HG03095 (cell line): ENCODE data around the gene SLC22A14.
"Not testable (repeated sequence)": the region's sequence is repeated elsewhere in the genome, so short reads cannot be mapped to it uniquely, and the experiment has no call there.

Experiments
- ATAC-seq: cut with Tn5 transposase; IDR thresholded peaks from one replicate; pipeline ENCODE4 v1.9.1; 2021; ENCODE audit warnings: moderate library complexity; ENCODE audit not compliant: unreplicated experiment

Gene SLC22A14, protein sequence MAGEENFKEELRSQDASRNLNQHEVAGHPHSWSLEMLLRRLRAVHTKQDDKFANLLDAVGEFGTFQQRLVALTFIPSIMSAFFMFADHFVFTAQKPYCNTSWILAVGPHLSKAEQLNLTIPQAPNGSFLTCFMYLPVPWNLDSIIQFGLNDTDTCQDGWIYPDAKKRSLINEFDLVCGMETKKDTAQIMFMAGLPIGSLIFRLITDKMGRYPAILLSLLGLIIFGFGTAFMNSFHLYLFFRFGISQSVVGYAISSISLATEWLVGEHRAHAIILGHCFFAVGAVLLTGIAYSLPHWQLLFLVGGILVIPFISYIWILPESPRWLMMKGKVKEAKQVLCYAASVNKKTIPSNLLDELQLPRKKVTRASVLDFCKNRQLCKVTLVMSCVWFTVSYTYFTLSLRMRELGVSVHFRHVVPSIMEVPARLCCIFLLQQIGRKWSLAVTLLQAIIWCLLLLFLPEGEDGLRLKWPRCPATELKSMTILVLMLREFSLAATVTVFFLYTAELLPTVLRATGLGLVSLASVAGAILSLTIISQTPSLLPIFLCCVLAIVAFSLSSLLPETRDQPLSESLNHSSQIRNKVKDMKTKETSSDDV

DNA sequence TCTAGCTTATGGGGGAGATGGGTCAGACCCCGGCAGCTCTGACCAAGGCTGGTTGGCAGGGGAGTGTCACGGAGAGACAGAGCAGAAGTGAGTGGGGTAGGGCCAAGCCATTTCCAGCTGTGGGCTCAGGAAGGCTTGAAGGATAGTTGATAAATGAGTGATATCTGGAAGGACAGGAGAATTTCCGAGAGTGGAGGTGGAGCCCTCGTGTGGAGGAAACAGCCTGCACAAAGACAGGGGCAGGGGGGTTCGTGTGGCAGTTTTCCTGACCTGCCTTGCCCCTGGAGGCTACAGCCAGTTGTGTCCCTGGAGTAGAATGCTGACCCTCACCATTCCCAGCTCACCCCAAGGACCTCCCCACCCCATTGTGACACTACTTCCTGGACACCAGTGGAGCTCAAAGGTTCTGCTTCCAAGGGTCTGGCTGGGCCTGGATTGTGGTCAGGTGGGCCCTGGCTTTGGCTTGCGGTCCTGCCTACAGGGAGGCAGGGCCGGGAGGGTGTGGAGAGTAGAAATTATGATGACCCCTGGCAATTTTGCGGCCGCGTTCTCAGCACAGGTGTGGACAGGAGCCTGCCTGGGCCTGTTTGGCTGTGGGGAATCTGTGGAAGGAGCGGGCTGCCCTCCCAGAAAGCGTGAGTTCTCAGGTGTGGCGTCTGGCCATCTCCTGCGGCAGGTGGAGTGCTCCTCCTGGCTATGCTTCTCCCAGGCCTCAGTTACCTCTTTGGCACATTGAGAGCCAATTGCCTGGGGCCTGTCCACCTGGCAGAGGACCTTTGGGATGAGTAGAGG is at the start of gene SLC22A14:
SLC22A14 (plus strand) TSS at position 400 of the 792 bp plus-strand sequence. CDS start 23,733 bp downstream, outside the sequence.
- no peak for ATAC-seq

DNA sequence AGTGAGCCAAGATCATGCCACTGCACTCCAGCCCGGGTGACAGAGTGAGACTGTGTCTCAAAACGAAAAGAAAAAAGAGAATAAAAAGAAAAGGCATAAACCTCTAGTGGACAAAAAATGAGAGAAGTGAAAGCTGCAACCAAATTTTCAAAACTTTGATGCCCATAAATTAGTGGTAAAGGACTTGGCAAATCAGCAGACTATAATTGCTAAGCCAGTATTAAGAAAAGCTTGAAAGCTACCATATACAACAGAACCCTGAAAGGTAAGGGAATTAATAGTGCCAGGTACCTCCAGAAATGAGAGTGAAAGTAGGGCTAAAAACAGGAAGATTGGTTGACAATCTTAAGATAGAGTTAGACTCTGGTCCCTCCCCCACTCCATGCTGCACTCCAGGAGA is 49.4 kb upstream of the SLC22A14 start:
- no peak for ATAC-seq

DNA sequence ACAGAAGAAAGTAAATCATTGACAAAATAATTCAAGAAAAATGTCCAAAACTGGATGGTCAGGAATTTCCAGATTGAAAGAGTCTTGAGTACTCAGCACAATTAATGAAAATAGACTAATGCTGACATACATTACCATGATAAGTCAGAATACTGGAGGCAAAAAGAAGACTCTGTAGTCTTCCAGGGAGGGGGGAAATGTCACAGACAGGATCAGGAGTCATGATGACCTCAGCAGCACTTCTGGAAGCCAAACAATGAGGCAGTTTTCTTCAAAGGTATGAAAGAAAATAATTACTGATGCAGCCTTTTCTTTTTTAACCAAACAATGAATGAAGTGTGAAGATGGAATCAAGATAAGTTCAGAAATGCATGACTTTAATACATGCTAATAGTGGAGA is 46.6 kb upstream of the SLC22A14 start:
- no peak for ATAC-seq

DNA sequence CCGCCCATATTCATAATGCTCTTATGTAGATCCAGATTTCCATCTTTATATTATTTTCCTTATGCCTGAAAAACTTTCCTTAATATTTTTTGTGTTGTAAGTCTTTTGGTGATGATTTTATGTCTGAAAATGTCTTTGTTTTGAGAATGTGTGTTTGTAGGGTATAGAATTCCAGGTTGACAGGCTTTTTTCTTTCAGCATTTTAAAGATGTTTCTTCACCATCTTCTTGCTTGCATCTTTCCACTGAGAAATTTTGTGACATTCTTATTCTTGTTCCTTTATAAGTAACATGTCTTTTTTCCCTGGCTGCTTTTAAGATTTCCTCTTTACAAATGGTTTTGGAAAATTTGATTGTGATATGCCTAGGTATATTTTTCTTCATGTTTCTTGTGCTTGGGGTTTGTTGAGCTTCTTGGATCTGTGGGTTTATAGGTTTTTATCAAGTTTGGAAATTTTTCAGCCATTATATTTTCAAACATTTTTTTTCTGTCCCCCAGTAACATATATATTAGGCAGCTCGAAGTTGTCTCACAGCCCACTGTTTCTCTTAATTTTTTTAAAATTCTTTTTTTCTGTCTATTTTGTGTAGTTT is 43.6 kb upstream of the SLC22A14 start:
- ATAC-seq, result no peak

DNA sequence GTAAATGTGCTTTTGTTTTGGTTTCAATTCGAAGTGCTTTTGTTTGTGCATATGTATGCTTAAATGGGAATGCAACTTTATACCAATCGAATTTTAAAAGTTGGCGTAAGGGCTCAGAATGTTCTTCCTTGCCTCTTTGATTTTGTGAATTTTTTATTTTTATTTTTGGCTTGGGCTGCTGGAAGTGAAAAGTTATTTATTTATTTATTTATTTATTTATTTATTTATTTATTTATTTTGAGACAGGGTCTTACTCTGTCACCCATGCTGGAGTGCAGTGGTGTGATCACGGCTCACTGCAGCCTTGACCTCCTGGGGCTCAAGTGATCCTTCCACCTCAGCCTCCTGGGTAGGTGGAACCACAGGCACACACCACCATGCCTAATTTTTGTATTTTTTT is 39.3 kb upstream of the SLC22A14 start:
- ATAC-seq, result not testable (repeated sequence)

DNA sequence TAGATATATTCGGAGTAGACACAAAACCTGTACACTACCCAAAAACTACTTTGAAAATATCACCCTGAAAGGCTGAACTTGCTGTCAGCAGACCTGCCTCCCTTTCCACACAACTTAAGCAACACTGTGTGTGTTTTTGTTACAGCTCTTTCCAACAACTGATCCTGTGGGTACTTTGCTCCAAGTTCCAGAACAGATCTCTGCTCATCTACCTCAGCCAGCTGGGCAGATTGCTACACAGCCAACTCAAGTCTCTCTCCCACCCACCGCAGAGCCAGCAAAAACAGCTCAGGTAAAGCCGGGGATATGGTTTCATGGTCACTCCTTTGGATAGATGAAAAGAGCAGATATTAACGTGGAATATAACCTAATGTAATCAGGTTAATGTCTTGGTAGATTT is 36.2 kb upstream of the SLC22A14 start:
- ATAC-seq, result no peak

DNA sequence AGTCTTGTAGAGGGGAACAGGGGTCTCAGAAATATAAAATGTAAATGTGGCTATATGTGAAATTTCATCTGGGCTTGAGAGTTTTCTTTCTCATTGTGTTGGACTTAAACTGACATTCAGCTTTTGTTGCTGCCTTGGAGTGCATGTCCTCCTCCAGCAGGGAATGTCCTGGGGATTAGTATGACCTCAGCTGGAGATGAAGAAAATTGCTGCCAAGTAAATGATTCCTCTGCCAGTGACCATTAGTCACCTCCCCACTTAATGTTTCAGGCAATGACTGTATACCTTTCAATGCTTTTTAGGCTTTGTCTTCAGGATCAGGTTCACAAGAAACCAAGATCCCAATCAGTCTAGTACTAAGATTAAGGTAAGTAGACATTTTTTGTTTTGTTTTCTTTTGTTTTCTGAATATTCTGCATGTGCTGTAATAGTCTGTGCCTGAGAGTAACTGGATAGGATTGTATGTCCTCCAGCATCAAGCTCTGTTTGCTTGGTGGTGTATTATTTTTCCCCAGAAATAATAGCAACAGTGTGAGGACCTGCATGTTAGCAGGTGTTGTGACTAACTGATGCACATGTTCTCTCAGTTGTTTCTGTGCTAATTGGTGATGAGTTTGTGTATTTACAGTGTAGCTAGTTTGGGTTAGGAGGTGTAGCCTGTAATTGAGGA is 34.6 kb upstream of the SLC22A14 start:
- ATAC-seq, result no peak

DNA sequence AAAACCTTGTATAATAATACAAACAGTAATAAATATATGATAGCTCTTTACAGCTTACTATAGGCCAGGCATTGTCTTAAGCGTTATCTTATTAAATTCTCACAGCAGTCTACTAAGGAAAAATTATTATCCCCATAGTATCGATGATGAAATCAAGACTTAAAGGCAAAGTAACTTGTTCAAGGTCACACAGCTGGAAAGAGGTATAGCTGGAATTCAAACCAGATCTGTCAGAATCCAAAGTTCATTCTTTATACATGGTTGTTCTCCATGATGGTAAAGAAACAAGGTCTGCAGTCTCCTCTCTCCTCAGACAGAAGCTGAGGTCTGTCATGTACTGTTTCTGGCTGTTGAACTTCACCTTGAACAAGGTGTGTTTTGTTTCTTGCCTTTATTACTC is 31.9 kb upstream of the SLC22A14 start:
- no peak for ATAC-seq

DNA sequence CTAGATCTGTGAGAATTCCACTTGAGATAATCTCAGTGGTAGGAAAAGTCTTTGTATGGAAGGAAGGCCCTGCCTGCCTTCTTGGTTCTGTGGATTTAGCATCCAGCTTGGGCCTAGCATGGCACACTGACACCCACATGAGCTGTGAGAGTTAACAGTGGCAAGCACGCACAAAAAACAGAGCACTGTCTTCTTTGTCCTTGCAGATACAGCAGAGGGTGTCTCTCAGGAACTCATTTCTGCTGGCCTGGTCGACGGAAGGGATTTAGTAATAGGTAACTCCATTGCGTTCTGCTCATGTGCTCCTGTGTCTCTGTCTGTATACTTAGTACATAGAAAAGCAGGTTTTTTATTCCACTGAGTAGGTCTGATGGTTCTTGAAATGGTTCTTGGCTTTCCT is 30.9 kb upstream of the SLC22A14 start:
- ATAC-seq, result no peak

DNA sequence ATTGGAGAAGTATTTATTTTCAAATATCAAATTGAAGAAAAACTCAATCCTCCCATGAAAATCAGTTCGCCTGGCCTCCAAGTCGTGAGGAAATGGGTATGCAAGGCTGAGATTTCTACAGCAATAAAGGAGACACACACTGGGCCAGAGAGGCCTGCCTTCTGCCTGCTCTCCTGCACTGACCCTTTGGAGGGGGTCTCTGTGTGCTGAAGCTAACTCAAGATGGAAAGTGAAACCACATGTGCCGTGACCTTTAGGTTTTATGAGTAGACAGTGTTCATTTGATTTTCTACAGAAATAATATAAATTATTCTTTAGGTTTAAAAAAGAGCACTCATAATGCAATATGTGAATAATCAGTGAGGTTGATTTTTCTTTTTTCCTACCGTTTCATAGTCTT is 28.4 kb upstream of the SLC22A14 start:
- no peak for ATAC-seq

DNA sequence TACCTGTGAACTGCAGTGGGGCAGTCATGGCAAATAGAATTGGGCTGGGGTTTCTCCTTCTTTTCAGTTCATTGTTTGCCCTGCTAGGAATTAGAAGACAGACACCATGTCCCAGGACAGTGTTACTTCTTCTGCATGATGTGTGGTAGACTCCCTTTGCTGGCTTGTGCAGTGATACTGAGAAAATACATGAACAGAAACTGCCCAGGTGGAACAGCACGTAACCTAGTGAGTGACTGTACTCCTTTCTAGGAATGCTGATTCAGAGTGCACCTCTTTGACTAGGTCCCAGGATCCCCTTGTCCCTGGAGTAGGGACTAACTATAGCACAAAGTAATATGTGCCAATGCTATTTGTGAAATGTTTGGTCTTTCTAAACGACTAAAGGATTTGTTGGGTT is 27.2 kb upstream of the SLC22A14 start:
- ATAC-seq, result no peak

DNA sequence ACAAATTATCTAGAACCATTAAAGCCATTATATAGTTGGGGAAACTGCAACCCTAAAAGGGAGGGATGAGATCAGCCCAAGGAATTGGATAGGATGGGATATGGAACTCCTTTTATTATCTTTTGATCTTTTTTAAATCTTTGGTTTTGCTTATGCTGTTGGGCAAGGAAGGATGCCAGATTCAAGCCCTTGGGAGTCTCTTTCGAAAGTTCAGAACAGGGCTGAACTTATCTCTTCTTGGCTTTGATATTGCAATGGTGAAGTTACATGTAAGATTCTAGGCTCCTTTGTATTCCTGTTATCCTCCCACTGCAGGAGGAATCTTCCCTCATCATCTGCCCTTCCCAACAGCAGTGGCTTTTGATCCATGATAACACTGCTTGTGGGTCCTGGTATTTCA is 26.5 kb upstream of the SLC22A14 start:
- no peak for ATAC-seq

DNA sequence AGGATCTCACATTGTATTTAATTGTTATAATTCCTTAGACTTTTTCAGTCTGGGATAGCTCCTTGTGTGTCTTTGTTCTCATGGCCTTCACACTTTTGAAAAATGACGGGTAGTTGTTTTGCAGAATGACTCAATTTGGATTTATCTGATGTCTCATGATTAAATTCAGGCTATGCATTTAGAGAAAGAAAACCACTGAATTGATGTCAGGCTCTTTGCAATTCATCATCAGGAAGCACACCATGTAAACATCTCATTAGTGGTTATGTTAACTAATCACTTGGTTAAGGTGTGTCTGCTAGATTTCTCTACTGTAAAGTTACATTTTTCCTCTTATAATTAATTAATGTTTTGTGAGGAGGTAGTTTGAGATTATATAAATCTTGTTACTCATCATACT is 24.5 kb upstream of the SLC22A14 start:
- no peak for ATAC-seq

DNA sequence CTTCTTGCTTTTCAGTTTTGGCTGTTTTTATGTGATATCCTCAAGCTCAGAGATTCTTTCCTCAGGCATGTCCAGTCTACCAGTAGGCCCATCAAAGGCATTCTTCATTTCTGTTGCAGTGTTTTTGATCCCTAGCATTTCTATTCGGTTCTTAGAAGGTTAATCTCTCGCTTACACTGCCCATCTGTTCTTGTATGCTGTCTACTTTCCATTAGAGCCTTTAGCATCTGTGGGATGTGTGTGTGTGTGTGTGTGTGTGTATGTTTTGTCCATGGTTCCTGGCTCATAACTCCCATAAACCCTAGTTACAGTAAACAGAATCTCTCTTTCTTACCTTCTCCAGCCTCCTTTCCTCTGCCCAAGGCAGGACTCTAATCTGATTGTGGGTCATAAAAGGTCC is 21.6 kb upstream of the SLC22A14 start:
- no peak for ATAC-seq

DNA sequence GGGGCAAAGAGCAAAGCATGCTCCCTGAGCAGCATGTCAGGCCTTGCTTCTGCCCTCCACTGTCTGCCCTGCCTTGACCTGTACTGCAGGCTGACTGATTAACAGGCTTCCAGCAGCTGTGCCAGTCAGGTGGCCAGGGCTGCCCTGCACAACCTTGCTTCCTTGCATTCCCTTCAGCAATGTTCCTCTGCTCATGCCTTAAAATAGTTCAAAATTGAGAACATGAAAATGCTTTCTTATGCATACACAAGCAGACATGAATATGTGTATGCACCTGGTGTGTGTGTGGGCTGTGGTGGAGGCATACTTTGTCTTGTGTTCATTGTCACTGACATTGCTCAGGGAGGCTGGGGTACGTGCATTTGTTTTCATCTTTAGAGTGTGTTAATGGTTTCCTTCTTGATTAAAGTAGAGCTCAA is 17.7 kb upstream of the SLC22A14 start:
- no peak for ATAC-seq

DNA sequence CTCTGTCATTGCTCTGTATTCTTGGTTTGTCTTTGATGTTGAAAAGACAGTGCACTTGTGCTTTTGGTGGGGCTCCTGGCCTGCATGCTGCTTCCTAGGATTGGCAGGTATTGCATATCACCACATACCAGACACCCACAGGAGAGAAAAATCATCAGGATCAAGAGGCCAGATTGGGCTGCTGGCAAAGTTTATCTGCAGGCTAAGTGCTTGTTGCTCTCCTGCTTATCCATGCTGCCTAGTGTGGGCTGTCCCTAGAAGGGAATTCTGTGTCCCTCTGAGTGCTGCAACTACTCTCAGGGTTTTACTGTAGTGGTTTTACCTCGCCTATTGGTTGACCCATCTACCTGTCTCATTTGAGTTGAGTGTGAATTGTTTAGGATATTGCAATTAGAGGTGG is 17.3 kb upstream of the SLC22A14 start:
- no peak for ATAC-seq

DNA sequence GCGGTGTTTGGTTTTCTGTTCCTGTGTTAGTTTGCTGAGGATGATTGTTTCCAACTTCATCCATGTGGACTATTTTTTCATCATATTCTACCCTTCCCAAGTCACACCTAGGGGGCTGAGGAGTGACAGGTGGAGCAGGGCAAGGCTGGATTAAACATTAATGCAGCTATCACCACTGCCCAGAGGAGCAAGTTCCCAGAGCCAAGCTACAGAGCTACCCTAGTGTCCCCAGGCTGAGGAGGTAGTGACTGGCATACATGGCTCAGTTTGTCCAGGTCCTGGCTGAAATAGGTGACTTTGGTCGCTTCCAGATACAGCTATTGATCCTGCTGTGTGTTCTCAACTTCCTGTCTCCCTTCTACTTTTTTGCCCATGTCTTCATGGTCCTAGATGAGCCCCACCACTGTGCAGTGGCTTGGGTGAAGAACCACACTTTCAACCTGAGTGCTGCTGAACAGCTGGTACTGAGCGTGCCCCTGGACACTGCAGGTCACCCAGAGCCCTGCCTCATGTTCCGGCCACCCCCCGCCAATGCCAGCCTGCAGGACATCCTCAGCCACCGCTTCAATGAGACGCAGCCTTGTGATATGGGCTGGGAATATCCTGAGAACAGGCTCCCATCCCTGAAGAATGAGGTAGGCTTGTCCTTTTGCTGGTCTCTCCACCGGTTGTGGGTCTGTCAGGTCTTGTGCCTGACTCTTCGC is 16.3 kb upstream of the SLC22A14 start, which contains the start of gene SLC22A13:
SLC22A13 (plus strand) TSS at position 209 of the 704 bp plus-strand sequence; CDS start at position 258, 49 bp downstream.
- ATAC-seq, result no peak

DNA sequence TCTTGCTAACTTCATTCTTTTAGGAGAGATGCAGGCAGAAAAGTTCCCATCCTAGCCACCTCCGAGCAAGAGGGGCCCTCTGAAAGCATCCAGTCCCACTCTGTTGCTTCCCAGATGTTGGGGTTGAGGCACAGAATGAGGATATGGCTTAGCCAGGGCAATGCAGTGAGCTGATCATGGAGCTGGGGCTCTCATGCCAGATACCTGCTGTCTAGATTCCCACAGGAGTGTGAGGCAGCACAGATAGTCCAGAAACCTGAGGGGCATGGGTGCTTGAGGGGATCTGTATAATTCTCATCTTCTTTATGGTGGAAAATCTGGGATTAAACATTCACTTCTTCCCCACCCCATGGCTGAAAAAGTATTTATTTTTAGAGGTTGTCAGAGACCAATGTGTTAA is 15.3 kb upstream of the SLC22A14 start:
- ATAC-seq, result no peak

DNA sequence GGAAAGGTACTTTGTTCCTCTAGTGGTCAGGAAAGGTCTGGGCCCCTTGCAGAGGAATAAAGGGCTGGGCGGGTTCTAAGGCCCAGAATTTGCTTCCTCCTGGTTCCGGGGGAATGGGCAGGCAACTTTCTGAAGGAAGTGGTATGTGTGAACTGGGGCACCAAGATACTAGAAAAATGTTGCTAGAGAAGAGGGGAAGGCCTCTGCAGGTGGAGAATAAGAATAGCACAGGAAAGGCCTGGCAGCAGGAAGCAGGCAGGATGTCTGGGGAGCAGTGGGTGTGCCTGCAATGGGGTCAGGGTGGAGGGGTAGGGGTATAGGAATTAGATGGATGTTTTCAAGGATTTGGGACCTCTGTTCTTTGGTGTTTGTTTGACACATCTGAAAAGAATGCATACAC is 14.4 kb upstream of the SLC22A14 start:
- no peak for ATAC-seq

DNA sequence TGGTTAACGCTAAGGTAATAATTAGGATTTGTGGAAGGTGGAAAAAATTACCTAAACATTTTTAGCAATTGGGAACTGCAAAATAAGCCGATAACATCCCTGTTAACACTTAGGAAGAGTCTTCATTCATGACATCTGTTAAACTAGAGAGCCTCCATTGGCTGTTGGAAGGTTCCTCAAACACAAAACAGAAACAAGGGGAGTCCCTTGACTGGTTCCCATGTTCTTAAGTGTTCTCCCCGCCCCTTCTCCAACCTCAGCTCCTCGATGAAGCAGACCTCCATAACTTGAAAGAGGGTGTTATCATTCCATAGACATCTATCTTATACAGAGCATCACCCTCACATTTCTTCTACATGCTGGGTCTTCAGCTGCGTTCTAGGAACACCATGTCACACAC is 14.0 kb upstream of the SLC22A14 start:
- peak; percentile 29 for ATAC-seq
